ENCODE measurements around the gene CD38.
"Not testable (repeated sequence)": the region's sequence is repeated elsewhere in the genome, so short reads cannot be mapped to it uniquely, and the experiment has no call there.

The CD38 gene

GRCh38 chr4:15762460-15762859, 15.7 kb upstream of the CD38 start:
- DNase-seq (ENCODE audit: low read depth): not testable (repeated sequence)

- DNase-seq (ENCODE audit: low read depth): no peak
Observed at GRCh38 chr4:15765391-15765790, 12.7 kb upstream of the CD38 start.

- no peak for DNase-seq (ENCODE audit: low read depth)
Observed at GRCh38 chr4:15765910-15766697, 12.0 kb upstream of the CD38 start.

- DNase-seq (ENCODE audit: low read depth): no peak
Observed at GRCh38 chr4:15766821-15767220, 11.3 kb upstream of the CD38 start.

- no peak for DNase-seq (ENCODE audit: low read depth)
Observed at GRCh38 chr4:15769202-15769601, 8.9 kb upstream of the CD38 start.

- DNase-seq (ENCODE audit: low read depth): no peak
Observed at GRCh38 chr4:15771216-15772058, 6.7 kb upstream of the CD38 start.

GRCh38 chr4:15774020-15774420, 4.1 kb upstream of the CD38 start:
- no peak for DNase-seq (ENCODE audit: low read depth)

GRCh38 chr4:15776871-15777648, 1.1 kb upstream of the CD38 start:
- no peak for DNase-seq (ENCODE audit: low read depth)

GRCh38 chr4:15777697-15778288, 335 bp upstream of the CD38 start:
- no peak for DNase-seq (ENCODE audit: low read depth)

GRCh38 chr4:15779306-15779705, 1.2 kb downstream of the CD38 start:
- no peak for DNase-seq (ENCODE audit: low read depth)

- DNase-seq (ENCODE audit: low read depth): no peak
Observed at GRCh38 chr4:15779809-15780208, 1.7 kb downstream of the CD38 start.

- DNase-seq (ENCODE audit: low read depth): no peak
Observed at GRCh38 chr4:15781427-15782095, 3.4 kb downstream of the CD38 start.

GRCh38 chr4:15783676-15784075, 5.5 kb downstream of the CD38 start:
- no peak for DNase-seq (ENCODE audit: low read depth)

- DNase-seq (ENCODE audit: low read depth): no peak
Observed at GRCh38 chr4:15784959-15785634, 7.0 kb downstream of the CD38 start.

- DNase-seq (ENCODE audit: low read depth): no peak
Observed at GRCh38 chr4:15786743-15787142, 8.6 kb downstream of the CD38 start.

- no peak for DNase-seq (ENCODE audit: low read depth)
Observed at GRCh38 chr4:15792974-15793373, 14.8 kb downstream of the CD38 start.

- no peak for DNase-seq (ENCODE audit: low read depth)
Observed at GRCh38 chr4:15793506-15794363, 15.6 kb downstream of the CD38 start.

- DNase-seq (ENCODE audit: low read depth): no peak
Observed at GRCh38 chr4:15794426-15794825, 16.3 kb downstream of the CD38 start.

- DNase-seq (ENCODE audit: low read depth): no peak
Observed at GRCh38 chr4:15794905-15795304, 16.8 kb downstream of the CD38 start.

GRCh38 chr4:15797320-15797719, 19.2 kb downstream of the CD38 start:
- DNase-seq (ENCODE audit: low read depth): no peak

All from stimulated activated CD8-positive, alpha-beta memory T cell treated with anti-CD3 and anti-CD28 coated beads, Interleukin-12 subunit alpha, Interleukin-12 subunit beta, amount 100 ng/mL, for 4 hours (primary cell).